GM18526 (cell line): ENCODE data around the gene HADHA.

ENCODE experiments used
- POLR2A ChIP-seq: IDR thresholded peaks from 3 replicates; pipeline ENCODE4 v1.6.1; 2011; ENCODE audit not compliant: insufficient read length; ENCODE audit errors: extremely low read depth

HADHA gene

DNA sequence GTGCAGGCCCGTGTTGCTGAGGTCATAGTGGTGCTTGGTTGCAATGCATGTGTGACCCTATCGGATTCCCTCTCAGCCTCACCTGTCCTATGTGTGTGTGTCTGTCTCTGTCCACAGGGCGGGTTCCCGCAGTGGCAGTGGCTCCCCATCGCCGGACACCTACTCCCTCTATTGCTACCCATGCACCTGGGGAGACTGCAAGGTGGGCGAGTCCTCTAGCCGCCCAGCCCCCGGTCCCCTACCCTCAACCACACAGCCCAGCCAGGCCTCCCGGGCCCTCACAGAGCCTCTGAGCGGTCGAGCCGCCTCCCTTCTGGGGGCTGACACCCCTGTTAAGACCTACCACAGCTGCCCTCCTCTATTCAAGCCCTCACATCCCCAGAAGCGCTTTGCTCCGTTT is 57.3 kb downstream of the HADHA start:
- TF ChIP-seq POLR2A, result no peak

GRCh38 chr2:26185954-26186770 is 58.3 kb downstream of the HADHA start:
- TF ChIP-seq POLR2A, result no peak

- TF ChIP-seq POLR2A, result no peak
Observed at GRCh38 chr2:26185304-26185928, 59.0 kb downstream of the HADHA start.

DNA sequence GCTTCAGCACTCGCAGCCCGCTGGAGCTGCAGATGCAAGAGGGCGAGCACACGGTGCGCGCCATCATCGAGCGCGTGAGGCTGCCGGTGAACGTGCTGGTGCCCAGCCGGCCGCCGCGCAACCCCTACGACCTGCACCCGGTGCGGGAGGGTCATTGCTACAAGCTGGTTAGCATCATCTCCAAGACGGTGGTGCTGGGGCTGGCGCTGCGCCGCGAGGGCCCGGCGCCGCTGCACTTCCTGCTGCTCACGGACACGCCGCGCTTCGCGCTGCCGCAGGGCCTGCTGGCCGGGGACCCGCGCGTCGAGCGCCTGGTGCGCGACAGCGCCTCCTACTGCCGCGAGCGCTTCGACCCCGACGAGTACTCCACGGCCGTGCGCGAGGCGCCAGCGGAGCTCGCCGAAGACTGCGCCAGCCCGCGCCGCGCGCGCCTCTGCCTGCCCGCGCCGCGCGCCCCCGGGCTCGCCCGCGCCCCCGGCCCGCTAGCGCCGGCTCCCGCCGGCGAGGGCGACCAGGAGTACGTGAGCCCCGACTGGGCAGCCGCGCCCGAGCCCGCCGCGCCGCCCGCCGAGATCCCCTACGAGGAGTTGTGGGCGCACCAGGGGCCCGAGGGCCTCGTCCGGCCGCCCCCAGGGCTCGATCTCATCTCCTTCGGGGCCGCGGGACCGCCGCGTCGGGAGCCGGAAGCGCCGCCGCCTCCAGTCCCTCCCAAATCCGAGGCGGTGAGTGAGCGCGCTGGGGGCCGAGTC is 59.7 kb downstream of the HADHA start:
- peak; percentile 50 for TF ChIP-seq POLR2A

GRCh38 chr2:26184121-26184520 is 60.3 kb downstream of the HADHA start:
- no peak for TF ChIP-seq POLR2A

DNA sequence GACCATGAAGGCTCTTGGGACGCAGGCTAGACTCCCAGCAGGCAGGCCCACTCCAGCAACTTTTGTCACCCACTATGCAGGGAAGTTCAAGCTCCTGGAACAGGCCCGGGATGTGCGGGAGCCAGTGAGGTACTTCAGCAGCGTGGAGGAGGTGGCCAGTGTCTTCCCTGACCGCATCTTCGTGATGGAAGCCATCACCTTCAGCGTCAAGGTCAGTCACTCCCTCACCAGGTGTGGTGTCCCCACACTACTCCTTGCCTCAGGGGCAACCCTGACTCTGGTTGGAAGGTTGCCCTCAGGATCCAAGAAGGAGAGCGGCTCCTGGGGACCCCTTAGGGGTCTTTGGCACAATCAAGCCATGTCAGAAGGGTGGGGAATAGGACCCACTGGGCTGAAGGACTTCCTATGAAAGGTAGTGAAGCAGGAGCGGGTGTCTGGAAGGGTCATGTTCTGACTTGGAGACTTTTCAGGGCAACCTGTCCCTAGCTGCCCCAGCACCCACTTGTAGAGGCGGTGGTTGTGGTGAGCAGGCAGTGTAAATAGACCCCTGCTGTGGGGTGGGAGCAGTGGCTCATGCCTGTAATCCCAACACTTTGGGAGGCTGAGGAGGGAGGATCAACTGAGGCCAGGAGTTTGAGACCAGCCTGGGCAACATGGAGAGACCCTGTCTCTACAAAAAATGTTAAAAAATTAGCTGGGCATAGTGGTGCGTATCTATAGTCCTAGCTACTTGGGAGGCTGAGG is 61.4 kb downstream of the HADHA start:
- TF ChIP-seq POLR2A, result no peak

- no peak for TF ChIP-seq POLR2A
Observed at GRCh38 chr2:26182441-26182840, 62.0 kb downstream of the HADHA start.

- TF ChIP-seq POLR2A, result no peak
Observed at GRCh38 chr2:26179446-26179913, 65.0 kb downstream of the HADHA start.

DNA sequence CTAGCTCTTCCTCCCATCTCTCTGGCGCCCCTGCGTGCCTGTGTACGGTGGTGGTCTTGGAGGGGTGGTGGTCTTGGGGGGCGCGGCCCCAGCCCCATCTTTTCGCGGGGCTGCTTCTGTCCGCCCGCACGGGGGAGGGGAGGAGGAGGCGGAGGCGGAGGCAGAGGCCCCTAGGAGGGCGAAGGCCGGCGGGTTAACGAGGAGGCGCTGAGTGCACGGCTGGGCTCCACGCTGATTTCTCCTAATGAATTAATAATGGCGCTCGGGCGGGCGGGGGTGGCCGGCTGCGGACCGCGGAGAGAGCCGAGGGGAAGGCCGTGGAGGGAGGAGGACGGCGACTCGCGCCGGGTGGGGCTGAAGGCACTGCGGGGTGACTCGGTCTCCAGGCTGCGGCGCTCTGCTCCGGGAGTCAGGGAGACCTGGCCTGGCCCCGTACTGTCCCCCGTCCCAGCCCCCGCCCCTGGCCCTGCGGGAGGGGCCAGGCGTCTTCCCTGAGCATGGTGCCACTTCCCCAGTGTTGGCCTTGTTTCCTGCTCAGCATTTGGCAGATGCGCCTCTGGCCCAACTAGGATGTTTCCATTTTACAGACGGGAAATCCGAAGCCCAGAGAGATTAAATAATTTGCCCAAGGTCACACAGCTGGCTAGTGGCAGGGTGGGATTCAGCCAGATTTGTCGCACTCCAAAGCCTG is 65.5 kb downstream of the HADHA start:
- TF ChIP-seq POLR2A, result no peak

DNA sequence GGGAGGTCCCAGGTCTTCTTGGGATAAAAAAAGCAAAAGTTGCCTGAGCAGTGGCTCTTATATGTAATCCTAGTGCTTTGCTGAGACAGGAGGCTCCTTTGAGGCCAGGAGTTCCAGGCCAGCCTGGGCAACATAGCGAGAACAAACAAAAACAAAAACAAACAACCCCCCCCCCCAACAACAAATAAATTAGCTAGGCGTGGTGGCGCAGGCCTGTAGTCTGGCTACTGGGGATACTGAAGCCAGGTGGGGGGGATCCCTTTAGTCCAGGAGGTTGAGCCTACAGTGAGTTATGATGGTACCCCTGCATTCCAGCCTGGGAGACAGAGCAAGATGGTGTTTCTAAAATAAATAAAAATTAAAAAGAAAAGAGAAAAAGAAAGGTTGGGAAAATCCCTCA is 66.2 kb downstream of the HADHA start:
- TF ChIP-seq POLR2A, result no peak

DNA sequence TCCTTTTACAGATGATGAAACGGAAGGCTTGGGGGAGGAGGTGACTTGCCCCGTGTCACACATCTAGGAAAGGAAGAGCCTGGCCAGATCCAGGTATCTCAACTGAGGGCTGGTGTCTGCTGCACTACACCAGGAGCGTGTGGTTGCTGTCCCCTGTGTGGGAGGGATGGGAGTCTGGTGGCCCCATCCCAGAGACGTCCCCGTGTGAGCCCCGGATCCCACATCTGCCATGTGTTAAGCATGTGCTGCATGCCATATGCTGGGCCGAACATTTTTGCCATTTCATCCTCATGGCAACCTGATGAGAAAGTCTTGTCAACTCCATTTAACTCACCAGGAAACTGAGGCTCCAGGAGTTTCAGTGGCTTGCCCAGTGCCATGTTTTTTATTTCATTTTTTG is 67.3 kb downstream of the HADHA start:
- TF ChIP-seq POLR2A, result no peak

- TF ChIP-seq POLR2A, result no peak
Observed at GRCh38 chr2:26176279-26176615, 68.2 kb downstream of the HADHA start.

DNA sequence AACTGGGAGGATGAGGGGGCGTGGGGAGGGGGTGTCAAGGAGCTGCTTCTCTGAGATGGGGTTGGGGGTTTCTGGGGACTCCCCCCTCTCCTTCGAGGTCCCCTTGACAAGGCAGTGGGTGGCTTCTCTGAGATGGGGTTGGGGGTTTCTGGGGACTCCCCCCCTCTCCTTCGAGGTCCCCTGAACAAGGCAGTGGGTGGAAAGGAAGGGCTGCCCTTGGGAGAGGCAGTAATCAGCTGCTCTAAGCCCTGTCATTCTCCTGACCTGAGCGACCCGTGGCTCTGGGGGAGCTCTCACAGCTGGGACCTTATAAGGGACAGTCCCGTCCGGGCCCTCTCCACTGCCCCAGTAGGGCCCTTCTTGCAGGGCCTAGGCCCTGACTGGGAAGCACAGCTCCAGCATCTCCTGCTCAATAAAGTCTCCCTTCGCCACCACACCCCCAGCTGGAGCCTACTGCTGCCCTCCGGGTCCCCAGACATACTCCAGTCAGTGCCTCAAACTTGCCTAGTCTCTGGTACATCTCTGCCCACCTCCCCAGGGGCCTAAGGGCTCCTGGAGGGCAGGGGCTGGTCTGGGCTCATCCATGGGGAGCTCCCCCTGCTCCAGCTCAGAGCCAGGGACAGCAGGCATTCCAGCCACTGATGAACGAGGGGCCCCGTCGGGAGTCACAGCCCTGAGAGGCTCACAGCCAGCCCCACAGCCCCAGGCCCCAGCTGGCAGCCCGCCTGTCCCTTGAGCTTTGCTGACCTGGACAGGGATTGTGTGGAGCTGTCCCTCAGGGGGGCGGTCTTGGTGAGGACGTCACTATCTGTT is 68.8 kb downstream of the HADHA start:
- no peak for TF ChIP-seq POLR2A
